ENCODE results near the gene IFT88.

IFT88 gene

GRCh38 chr13:20685092-20685491 is 118.1 kb downstream of the IFT88 start:
- DNase-seq (ENCODE audit: low read depth in 2 of 2), result no peak

GRCh38 chr13:20686167-20686566 is 119.2 kb downstream of the IFT88 start:
- no peak for DNase-seq (ENCODE audit: low read depth in 2 of 2)

- DNase-seq (ENCODE audit: low read depth in 2 of 2), result no peak
Measured at GRCh38 chr13:20686863-20687579, 120.1 kb downstream of the IFT88 start.

- no peak for DNase-seq (ENCODE audit: low read depth in 2 of 2)
Measured at GRCh38 chr13:20689291-20689690, 122.3 kb downstream of the IFT88 start.

GRCh38 chr13:20691616-20692015 is 124.7 kb downstream of the IFT88 start:
- no peak for DNase-seq (ENCODE audit: low read depth in 2 of 2)

- DNase-seq (ENCODE audit: low read depth in 2 of 2), result no peak
Measured at GRCh38 chr13:20696073-20696472, 129.1 kb downstream of the IFT88 start.

- DNase-seq (ENCODE audit: low read depth in 2 of 2), result no peak
Measured at GRCh38 chr13:20699715-20700114, 132.8 kb downstream of the IFT88 start.

GRCh38 chr13:20700288-20700687 is 133.3 kb downstream of the IFT88 start:
- no peak for DNase-seq (ENCODE audit: low read depth in 2 of 2)

GRCh38 chr13:20701461-20701860 is 134.5 kb downstream of the IFT88 start:
- no peak for DNase-seq (ENCODE audit: low read depth in 2 of 2)

- no peak for DNase-seq (ENCODE audit: low read depth in 2 of 2)
Measured at GRCh38 chr13:20702530-20702914, 135.6 kb downstream of the IFT88 start.

GRCh38 chr13:20702915-20703779 is 136.2 kb downstream of the IFT88 start, which contains the start of gene IL17D:
IL17D (plus strand) TSS chr13:20703699; CDS start chr13:20704002, 303 bp downstream.
- DNase-seq (ENCODE audit: low read depth in 2 of 2), result no peak

GRCh38 chr13:20703780-20704458 is 137.0 kb downstream of the IFT88 start:
- peak; percentile 43 to 60 for DNase-seq (ENCODE audit: low read depth in 2 of 2)

GRCh38 chr13:20704459-20705069 is 137.6 kb downstream of the IFT88 start:
- DNase-seq (ENCODE audit: low read depth in 2 of 2), result no peak

- no peak for DNase-seq (ENCODE audit: low read depth in 2 of 2)
Measured at GRCh38 chr13:20706661-20707060, 139.7 kb downstream of the IFT88 start.

- DNase-seq (ENCODE audit: low read depth in 2 of 2), result no peak
Measured at GRCh38 chr13:20708216-20708615, 141.3 kb downstream of the IFT88 start.

GRCh38 chr13:20709369-20709768 is 142.4 kb downstream of the IFT88 start:
- DNase-seq (ENCODE audit: low read depth in 2 of 2), result no peak

- no peak for DNase-seq (ENCODE audit: low read depth in 2 of 2)
Measured at GRCh38 chr13:20709782-20710181, 142.8 kb downstream of the IFT88 start.

- DNase-seq (ENCODE audit: low read depth in 2 of 2), result no peak
Measured at GRCh38 chr13:20711301-20712044, 144.5 kb downstream of the IFT88 start.

- no peak for DNase-seq (ENCODE audit: low read depth in 2 of 2)
Measured at GRCh38 chr13:20713014-20713376, 146.0 kb downstream of the IFT88 start.

- no peak for DNase-seq (ENCODE audit: low read depth in 2 of 2)
Measured at GRCh38 chr13:20713751-20714150, 146.8 kb downstream of the IFT88 start.

GRCh38 chr13:20714161-20714560 is 147.2 kb downstream of the IFT88 start:
- no peak for DNase-seq (ENCODE audit: low read depth in 2 of 2)
